Mucosa of rectum (tissue), 2 donors: ENCODE measurements around the gene NOP53.
A peak's percentile ranks its signal among the peaks of the same experiment; 100 is the strongest.

Experiments used
- H3K27ac ChIP-seq, 2 donors: one replicate each; pipeline ENCODE4 v1.7.0; 2013; ENCODE audit warnings: inconsistent platforms in 2 of 2, low read depth in 2 of 2, low read length in 2 of 2
- H3K27me3 ChIP-seq, 2 donors: one replicate each; pipeline ENCODE4 v1.7.0; 2013; ENCODE audit warnings: low read length in 2 of 2; ENCODE audit not compliant: control insufficient read depth in 2 of 2, insufficient read depth in 2 of 2
- H3K36me3 ChIP-seq, 2 donors: one replicate each; pipeline ENCODE4 v1.7.0; 2013; ENCODE audit warnings: low read length in 2 of 2; ENCODE audit not compliant: control insufficient read depth in 2 of 2, insufficient read depth in 2 of 2
- H3K4me1 ChIP-seq, 2 donors: one replicate each; pipeline ENCODE4 v1.7.0; 2013; ENCODE audit warnings: low read length in 2 of 2, mild to moderate bottlenecking in 1 of 2; ENCODE audit not compliant: control insufficient read depth in 2 of 2, insufficient read depth in 2 of 2
- H3K4me3 ChIP-seq, 2 donors: one replicate each; pipeline ENCODE4 v1.7.0; 2013; ENCODE audit warnings: low read length in 2 of 2
- H3K9ac ChIP-seq, 2 donors: one replicate each; pipeline ENCODE4 v1.7.0; 2013; ENCODE audit warnings: low read length in 2 of 2, low read depth in 1 of 2, mild to moderate bottlenecking in 1 of 2
- H3K9me3 ChIP-seq, 2 donors: one replicate each; pipeline ENCODE4 v1.7.0; 2013; ENCODE audit warnings: low read length in 2 of 2; ENCODE audit not compliant: control insufficient read depth in 2 of 2
- donor health status: healthy.
- donor health status: Normal muscosa, but diverticular disease.

Gene NOP53

GRCh38 chr19:47754206-47755064, 9.1 kb downstream of the NOP53 start:
- H3K27me3 ChIP-seq: no peaks in the 10 kb centered on the region
- H3K27ac ChIP-seq: no peak overlapping the region
- peaks cover 21 to 27% of the 10 kb centered on the region in 2 donors for H3K4me1 ChIP-seq
- H3K36me3 ChIP-seq: peaks cover 67 to 71% of the 10 kb centered on the region in 2 donors
- H3K9ac ChIP-seq: no peak overlapping the region
- H3K9me3 ChIP-seq: no peaks in the 10 kb centered on the region
- no peak overlapping the region for H3K4me3 ChIP-seq

GRCh38 chr19:47755065-47755761, 9.9 kb downstream of the NOP53 start:
- no peak overlapping the region for H3K9ac ChIP-seq
- H3K36me3 ChIP-seq: peaks cover 59 to 66% of the 10 kb centered on the region in 2 donors
- H3K9me3 ChIP-seq: no peaks in the 10 kb centered on the region
- peaks cover 21 to 27% of the 10 kb centered on the region in 2 donors for H3K4me1 ChIP-seq
- H3K27ac ChIP-seq: no peak overlapping the region
- H3K4me3 ChIP-seq: no peak overlapping the region
- no peaks in the 10 kb centered on the region for H3K27me3 ChIP-seq

GRCh38 chr19:47755762-47756626, 10.6 kb downstream of the NOP53 start:
- H3K27me3 ChIP-seq: no peaks in the 10 kb centered on the region
- H3K27ac ChIP-seq: peak overlapping the region in 1 of 2 donors; percentile 84
- no peaks in the 10 kb centered on the region for H3K9me3 ChIP-seq
- H3K36me3 ChIP-seq: peaks cover 52 to 60% of the 10 kb centered on the region in 2 donors
- H3K4me3 ChIP-seq: no peak overlapping the region
- no peak overlapping the region for H3K9ac ChIP-seq
- H3K4me1 ChIP-seq: peaks cover 21 to 27% of the 10 kb centered on the region in 2 donors

- peak overlapping the region; percentile 84 to 85 for H3K27ac ChIP-seq
- peaks cover 46 to 55% of the 10 kb centered on the region in 2 donors for H3K36me3 ChIP-seq
- H3K9me3 ChIP-seq: no peaks in the 10 kb centered on the region
- peaks cover 21 to 27% of the 10 kb centered on the region in 2 donors for H3K4me1 ChIP-seq
- no peaks in the 10 kb centered on the region for H3K27me3 ChIP-seq
- H3K4me3 ChIP-seq: no peak overlapping the region
- peak overlapping the region in 1 of 2 donors; percentile 18 for H3K9ac ChIP-seq
These were observed 11.2 kb downstream of the NOP53 start for GRCh38 chr19:47756627-47756929.

- Histone ChIP-seq H3K9ac (peak overlapping the region; percentile 14 to 18), H3K4me3 (no peak overlapping the region), H3K27me3 (no peaks in the 10 kb centered on the region), H3K4me1 (peaks cover 21 to 27% of the 10 kb centered on the region in 2 donors), H3K27ac (peak overlapping the region; percentile 84 to 85), H3K36me3 (peaks cover 44 to 51% of the 10 kb centered on the region in 2 donors), H3K9me3 (no peaks in the 10 kb centered on the region)
These were observed 11.7 kb downstream of the NOP53 start for GRCh38 chr19:47756953-47757608.

GRCh38 chr19:47757617-47758442, 12.5 kb downstream of the NOP53 start:
- H3K9ac ChIP-seq: peak overlapping the region in 1 of 2 donors; percentile 18
- H3K36me3 ChIP-seq: peaks cover 36 to 44% of the 10 kb centered on the region in 2 donors

GRCh38 chr19:47758443-47758804, 13.1 kb downstream of the NOP53 start:
- H3K27ac ChIP-seq: peak overlapping the region; percentile 84 to 85
- no peaks in the 10 kb centered on the region for H3K27me3 ChIP-seq
- peaks cover 21 to 27% of the 10 kb centered on the region in 2 donors for H3K4me1 ChIP-seq
- no peaks in the 10 kb centered on the region for H3K9me3 ChIP-seq
- H3K9ac ChIP-seq: no peak overlapping the region
- H3K4me3 ChIP-seq: no peak overlapping the region
- H3K36me3 ChIP-seq: peaks cover 30 to 38% of the 10 kb centered on the region in 2 donors

More at GRCh38 chr19:47757617-47758442, 12.5 kb downstream of the NOP53 start:
- Histone ChIP-seq H3K27me3 (no peaks in the 10 kb centered on the region), H3K4me1 (peaks cover 21 to 27% of the 10 kb centered on the region in 2 donors), H3K27ac (peak overlapping the region; percentile 84 to 85), H3K9me3 (no peaks in the 10 kb centered on the region), H3K4me3 (peak overlapping the region in 1 of 2 donors; percentile 16)

- Histone ChIP-seq H3K9me3 (no peaks in the 10 kb centered on the region), H3K4me3 (no peak overlapping the region), H3K36me3 (peaks cover 24% of the 10 kb centered on the region in 2 donors), H3K27ac (no peak overlapping the region), H3K27me3 (no peaks in the 10 kb centered on the region), H3K9ac (no peak overlapping the region), H3K4me1 (peaks cover 21 to 27% of the 10 kb centered on the region in 2 donors)
These were observed 15.3 kb downstream of the NOP53 start for GRCh38 chr19:47760632-47760999.

GRCh38 chr19:47761566-47761965, 16.2 kb downstream of the NOP53 start:
- peaks cover 16 to 26% of the 10 kb centered on the region in 2 donors for H3K4me1 ChIP-seq
- H3K4me3 ChIP-seq: no peak overlapping the region
- no peak overlapping the region for H3K27ac ChIP-seq
- no peaks in the 10 kb centered on the region for H3K9me3 ChIP-seq
- H3K9ac ChIP-seq: no peak overlapping the region
- no peaks in the 10 kb centered on the region for H3K27me3 ChIP-seq
- peaks cover 15% of the 10 kb centered on the region in 2 donors for H3K36me3 ChIP-seq
